ENCODE results near the gene NT5DC1. TPM values are rescaled to one million over a fixed set of nuclear protein-coding genes. Genes with fewer than 3 reads are reported as not detected.

Gene NT5DC1
- total and polyA plus RNA-seq, 10 of the 15 experiments (the other 5 are each of a cell fraction or from before 2014, with no cell fraction given) = 40.8 to 140 (median 66.8) TPM

- TF ChIP-seq POLR2A (IDR thresholded peaks at IDR 0.05; ENCODE audit: low read depth, low read length) = no peak
- no peak for TF ChIP-seq TCF12 (IDR thresholded peaks at IDR 0.05; ENCODE audit: low read depth, low read length)
- TF ChIP-seq, protein P1, sequence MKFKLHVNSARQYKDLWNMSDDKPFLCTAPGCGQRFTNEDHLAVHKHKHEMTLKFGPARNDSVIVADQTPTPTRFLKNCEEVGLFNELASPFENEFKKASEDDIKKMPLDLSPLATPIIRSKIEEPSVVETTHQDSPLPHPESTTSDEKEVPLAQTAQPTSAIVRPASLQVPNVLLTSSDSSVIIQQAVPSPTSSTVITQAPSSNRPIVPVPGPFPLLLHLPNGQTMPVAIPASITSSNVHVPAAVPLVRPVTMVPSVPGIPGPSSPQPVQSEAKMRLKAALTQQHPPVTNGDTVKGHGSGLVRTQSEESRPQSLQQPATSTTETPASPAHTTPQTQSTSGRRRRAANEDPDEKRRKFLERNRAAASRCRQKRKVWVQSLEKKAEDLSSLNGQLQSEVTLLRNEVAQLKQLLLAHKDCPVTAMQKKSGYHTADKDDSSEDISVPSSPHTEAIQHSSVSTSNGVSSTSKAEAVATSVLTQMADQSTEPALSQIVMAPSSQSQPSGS (IDR thresholded peaks at IDR 0.05; ENCODE audit: low read length) = no peak
- no peak for TF ChIP-seq CTCF (IDR thresholded peaks at IDR 0.05 in 2 of 3, conservative IDR thresholded peaks at IDR 0.05 in 1 of 3; ENCODE audit: control insufficient read depth in 2 of 3, extremely low read depth in 1 of 3, insufficient read depth in 1 of 3, low read depth in 3 of 3, low read length in 3 of 3)
- no peak for TF ChIP-seq CBFB (IDR thresholded peaks at IDR 0.05; ENCODE audit: low read depth)
- TF ChIP-seq NR2C1 (IDR thresholded peaks at IDR 0.05) = no peak
- no peak for TF ChIP-seq DPF2 (IDR thresholded peaks at IDR 0.05)
- TF ChIP-seq CREB1 (IDR thresholded peaks at IDR 0.05; ENCODE audit: low read depth) = no peak
- ChIA-PET POLR2A (no interaction called here), RAD21 (ENCODE audit: unreplicated experiment) (no interaction called here), SMC1A (ENCODE audit: uncharacterized antibody, unreplicated experiment) (no interaction called here), CTCF (no interaction called here)
- Histone ChIP-seq H3K4me1 (ENCODE audit: control insufficient read depth, insufficient read depth, low read length) (no peaks in the 10 kb centered on the region), H3K9me3 (replicated peaks; ENCODE audit: control insufficient read depth, insufficient read depth, low read length) (peaks cover 6% of the 10 kb centered on the region; the same call in 2 of the 3 replicates), H2AFZ (ENCODE audit: control insufficient read depth, low read depth, low read length) (no peak overlapping the region), H3K36me3 (ENCODE audit: control insufficient read depth in 2 of 2, insufficient read depth in 2 of 2, low read length in 1 of 2) (no peaks in the 10 kb centered on the region), H3K27ac (ENCODE audit: control insufficient read depth, insufficient read depth) (no peak overlapping the region), H3K4me2 (ENCODE audit: control insufficient read depth, insufficient read depth) (no peak overlapping the region), H4K20me1 (ENCODE audit: control insufficient read depth, insufficient read depth) (no peaks in the 10 kb centered on the region), H3K9ac (ENCODE audit: control insufficient read depth, insufficient read depth, low read length) (no peak overlapping the region), H3K27me3 (replicated peaks in 1 of 2; ENCODE audit: control insufficient read depth in 2 of 2, insufficient read depth in 2 of 2, low read length in 1 of 2) (no peaks in the 10 kb centered on the region), H3K79me2 (ENCODE audit: control insufficient read depth, insufficient read depth, low read length) (no peaks in the 10 kb centered on the region; the same call in 1 of the 2 replicates), H3K4me3 (no peak overlapping the region)
- peak; percentile 18 for FAIRE-seq
- intact Hi-C loops (cut with micrococcal nuclease; ENCODE audit: unreplicated experiment) (no loop called here), in situ Hi-C loops (cut with MboI) (no loop called here)
- no peak for ATAC-seq
- BruUV-seq (replicated peaks) = no TSS peak
- no peak for DNase-seq (ENCODE audit: low read depth, low spot score)
- WGBS (ENCODE audit: insufficient coverage, insufficient replicate concordance, low lambda C conversion rate, missing lambda C conversion rate) = 68% methylated on average over 3 of the region's 3 CpGs
These were observed 59.3 kb downstream of the NT5DC1 start for GRCh38 chr6:116159782-116160524.

Measured in GM12878 (cell line).